HEK293 (cell line): ENCODE measurements around the gene MUC5B.

Experiments
- MZF1 ChIP-seq: fragments of 450-650 bp; formaldehyde crosslinking; IDR thresholded peaks from 2 replicates; pipeline ENCODE4 v1.5.1; 2017; ENCODE audit warnings: missing biosample characterization, missing genetic modification characterization, borderline replicate concordance
- TF ChIP-seq, protein P1 (sequence below): fragments of 450-650 bp; formaldehyde crosslinking; IDR thresholded peaks from 2 replicates; pipeline ENCODE4 v1.5.1; 2016; ENCODE audit warnings: missing biosample characterization, missing genetic modification characterization, low read depth
- TF ChIP-seq, protein P2 (sequence below): fragments of 450-650 bp; formaldehyde crosslinking; IDR thresholded peaks from 2 replicates; pipeline ENCODE4 v1.5.1; 2016; ENCODE audit warnings: missing biosample characterization, missing genetic modification characterization

DNA sequence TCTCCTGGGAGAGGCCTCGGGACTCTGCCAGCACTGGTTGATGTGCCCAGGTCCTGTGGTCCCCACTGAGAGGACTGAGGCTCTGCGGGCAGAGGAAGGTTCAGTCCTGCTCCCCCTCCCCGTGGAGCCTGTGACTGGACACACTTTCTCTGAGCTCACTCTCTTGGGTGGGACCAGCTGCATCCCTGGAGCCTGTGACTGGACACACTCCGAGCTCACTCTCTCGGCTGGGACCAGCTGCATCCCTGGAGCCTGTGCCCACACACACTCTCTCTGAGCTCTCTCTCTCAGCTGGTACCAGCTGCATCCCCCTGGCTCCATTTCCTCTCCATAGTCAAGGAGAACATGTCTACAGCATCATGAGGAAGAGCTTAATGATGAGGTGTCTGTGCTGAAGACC lies 47.1 kb downstream of the MUC5B start:
- TF ChIP-seq MZF1 (tag by site-specific recombination): no peak
- TF ChIP-seq, protein P1, sequence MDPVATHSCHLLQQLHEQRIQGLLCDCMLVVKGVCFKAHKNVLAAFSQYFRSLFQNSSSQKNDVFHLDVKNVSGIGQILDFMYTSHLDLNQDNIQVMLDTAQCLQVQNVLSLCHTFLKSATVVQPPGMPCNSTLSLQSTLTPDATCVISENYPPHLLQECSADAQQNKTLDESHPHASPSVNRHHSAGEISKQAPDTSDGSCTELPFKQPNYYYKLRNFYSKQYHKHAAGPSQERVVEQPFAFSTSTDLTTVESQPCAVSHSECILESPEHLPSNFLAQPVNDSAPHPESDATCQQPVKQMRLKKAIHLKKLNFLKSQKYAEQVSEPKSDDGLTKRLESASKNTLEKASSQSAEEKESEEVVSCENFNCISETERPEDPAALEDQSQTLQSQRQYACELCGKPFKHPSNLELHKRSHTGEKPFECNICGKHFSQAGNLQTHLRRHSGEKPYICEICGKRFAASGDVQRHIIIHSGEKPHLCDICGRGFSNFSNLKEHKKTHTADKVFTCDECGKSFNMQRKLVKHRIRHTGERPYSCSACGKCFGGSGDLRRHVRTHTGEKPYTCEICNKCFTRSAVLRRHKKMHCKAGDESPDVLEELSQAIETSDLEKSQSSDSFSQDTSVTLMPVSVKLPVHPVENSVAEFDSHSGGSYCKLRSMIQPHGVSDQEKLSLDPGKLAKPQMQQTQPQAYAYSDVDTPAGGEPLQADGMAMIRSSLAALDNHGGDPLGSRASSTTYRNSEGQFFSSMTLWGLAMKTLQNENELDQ (tag by site-specific recombination): no peak
- TF ChIP-seq, protein P2, sequence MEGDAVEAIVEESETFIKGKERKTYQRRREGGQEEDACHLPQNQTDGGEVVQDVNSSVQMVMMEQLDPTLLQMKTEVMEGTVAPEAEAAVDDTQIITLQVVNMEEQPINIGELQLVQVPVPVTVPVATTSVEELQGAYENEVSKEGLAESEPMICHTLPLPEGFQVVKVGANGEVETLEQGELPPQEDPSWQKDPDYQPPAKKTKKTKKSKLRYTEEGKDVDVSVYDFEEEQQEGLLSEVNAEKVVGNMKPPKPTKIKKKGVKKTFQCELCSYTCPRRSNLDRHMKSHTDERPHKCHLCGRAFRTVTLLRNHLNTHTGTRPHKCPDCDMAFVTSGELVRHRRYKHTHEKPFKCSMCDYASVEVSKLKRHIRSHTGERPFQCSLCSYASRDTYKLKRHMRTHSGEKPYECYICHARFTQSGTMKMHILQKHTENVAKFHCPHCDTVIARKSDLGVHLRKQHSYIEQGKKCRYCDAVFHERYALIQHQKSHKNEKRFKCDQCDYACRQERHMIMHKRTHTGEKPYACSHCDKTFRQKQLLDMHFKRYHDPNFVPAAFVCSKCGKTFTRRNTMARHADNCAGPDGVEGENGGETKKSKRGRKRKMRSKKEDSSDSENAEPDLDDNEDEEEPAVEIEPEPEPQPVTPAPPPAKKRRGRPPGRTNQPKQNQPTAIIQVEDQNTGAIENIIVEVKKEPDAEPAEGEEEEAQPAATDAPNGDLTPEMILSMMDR (tag by site-specific recombination): no peak
